Measurements from ENCODE around the gene ADA.
A peak's percentile ranks its signal among the peaks of the same experiment; 100 is the strongest.

The ADA gene

DNA sequence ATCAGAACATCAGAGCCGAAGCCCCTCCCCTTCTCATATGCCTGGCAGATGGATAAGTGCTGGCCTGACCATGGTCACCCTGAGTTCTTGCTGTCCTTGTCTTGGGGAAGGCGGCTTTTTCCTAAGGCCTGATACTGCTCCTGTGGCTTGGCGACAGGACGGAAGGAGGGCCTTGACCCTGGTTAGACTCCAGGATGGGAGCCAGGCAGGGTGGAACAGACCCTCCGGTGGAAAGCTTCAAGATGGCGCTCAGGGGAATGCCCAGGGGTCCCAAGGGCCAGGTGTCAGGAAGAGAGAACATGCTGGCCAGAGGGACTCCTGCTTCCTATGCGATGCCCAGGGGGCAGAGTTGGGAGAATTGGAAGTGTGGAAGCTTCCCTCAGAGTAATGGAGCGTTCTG is 29.6 kb downstream of the ADA start:
- DNase-seq, result no peak

DNA sequence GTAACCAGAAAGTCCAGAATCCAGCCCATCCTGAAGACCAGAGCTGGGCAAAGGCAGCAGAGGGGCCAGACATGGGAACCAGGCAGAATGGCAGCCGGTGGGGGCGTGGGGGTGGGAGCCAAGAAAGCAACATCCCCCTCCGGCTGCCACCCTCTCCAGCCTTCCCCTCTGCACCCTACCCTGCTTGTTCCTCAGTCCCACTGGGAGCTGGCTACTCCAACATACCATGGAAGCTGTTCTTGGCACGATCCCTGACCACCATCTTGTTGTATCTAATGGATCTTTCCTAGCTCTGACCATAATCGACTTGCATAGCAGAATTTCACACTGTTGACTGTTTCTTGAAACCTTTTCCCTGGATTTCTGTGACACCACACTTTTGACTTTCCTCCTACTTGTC is 30.2 kb downstream of the ADA start:
- no peak for DNase-seq

DNA sequence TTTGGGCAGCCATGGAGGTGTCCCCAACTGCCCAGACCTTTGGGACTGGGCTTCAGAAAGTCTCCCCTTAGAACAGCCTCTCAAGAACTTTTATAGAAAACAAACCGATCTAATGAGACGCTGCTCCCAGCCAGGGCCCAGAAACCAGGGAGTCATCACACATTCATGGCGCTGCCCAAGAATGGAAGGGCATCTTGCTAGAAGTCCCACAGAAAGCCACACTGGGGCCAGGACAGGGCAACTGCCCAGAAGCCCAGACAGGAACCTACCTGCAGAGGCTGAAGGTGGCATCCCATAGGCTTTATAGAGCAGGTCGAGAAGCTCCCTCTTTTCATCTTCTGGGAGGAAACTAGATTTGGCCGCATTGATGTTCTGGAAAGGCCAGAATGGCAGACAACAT is 31.5 kb downstream of the ADA start:
- no peak for DNase-seq

DNA sequence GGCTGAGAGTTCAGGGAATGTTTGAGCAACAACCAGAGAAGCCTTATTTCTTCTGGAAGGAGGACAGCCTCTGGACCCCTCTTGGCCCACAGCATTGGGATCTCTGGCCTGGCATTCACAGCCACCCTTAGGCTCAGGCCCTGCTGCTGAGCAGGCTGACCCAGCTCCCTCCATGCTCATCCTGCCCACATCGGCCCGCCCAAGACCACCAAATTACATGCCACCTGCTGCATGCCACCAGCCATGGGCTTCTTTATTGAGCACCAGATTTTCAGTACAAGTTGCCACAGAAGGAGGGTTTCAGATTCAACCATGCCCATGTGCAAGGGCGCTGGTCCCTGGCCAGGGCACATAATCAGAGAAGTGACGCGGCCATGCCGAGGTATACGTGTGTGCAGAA is 32.2 kb downstream of the ADA start:
- DNase-seq, result no peak

DNA sequence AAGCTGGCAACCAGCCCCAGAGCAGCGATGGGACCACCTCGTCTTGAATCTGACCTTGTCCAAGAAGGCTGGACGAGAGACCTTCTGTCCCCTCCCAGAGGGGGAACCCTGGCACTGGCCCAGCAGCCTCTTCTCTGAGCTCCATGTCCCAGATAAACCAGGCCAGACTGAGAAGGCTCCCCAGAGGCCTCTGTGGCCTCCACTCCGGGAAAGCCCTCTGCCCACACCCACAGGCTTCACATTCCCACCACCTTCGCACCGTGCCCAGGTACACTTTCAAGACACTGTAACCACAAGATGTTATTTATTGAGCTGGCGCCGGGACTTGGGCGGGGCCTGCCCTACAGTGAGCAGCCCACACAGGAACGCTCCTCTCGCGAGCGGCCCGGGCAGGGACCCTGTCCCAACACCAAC is 33.2 kb downstream of the ADA start:
- no peak for DNase-seq

DNA sequence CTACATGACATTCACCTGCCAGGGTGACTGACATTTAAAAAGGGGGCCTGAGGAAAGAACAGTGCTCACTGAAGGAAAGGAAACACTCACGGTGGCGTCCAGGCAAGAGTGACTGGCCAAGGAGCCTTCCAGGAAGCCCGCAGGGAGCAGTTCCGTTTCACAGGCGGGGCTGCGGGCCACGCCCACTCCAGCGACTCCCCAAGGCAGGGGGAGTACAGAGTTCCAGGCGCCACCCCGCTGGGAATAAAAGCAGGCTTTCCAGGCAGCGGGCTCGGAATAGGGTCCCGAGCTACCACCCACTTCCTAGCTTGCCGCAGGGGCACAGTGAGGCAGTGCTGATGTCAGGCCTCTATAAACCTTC is 34.9 kb downstream of the ADA start:
- DNase-seq, result no peak

DNA sequence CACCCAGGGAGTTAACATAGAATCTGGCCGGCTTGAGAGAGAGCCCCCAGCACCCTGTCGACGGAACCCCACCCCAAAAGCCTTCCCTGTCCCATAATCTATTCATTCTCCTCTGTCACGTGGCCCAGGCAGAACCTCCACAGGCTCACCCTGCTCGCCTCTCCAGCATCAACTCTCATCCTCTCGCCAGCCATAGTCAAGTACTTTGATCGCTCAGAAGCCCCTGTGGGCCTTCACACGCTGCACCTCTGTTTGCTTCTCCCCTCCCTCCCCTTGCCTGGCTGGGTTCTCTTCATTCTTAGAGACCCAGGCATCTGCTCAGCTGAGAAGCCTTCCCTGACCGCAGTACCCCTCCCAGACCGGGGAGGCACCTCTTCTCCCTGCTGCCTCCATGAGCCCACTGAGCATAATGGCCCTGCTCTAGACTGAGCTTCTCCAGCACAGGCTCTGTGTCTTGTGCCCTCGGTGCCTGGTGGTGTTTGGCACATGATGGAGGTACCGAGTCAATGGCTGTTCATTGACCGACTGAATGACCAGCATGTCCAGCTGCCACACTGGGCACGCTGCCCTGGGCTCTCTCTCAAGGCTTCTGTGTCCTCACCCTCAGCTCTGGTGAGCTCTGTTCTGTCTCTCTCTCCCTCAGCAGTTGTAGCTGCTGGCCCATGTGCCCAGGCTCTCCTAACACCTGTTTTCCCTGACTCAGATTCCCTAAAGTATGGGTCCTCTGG is 35.5 kb downstream of the ADA start:
- no peak for DNase-seq

DNA sequence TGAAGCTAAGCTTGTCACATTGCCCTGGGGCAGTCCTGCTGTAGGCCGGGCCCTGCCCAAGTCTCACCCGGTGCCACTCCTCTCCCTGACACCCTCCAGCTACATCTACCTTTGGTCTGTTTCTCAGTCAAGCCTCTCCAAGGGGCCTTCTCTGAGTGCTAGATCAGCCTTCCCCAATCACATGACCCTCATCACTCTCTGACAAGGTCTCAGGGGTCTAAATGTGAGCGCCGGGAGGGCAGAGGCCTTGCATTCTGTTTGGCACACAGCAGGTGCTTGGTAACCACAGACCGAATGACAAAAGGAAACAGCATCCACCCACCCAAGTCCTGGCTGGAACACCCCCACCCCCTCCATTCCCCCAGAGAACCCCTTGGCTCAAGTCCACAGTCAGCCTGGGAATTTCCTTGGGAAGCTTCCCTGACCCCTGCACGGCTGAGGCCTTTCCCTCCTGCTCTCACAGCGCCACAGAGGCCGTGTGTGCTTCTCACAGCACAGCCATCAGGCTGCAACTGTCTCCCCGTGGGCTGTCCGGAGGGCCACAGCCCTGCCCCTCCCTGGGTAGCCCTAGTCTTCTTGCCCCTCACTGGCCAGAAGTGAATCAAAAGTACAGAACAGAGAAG is 36.2 kb downstream of the ADA start:
- no peak for DNase-seq

DNA sequence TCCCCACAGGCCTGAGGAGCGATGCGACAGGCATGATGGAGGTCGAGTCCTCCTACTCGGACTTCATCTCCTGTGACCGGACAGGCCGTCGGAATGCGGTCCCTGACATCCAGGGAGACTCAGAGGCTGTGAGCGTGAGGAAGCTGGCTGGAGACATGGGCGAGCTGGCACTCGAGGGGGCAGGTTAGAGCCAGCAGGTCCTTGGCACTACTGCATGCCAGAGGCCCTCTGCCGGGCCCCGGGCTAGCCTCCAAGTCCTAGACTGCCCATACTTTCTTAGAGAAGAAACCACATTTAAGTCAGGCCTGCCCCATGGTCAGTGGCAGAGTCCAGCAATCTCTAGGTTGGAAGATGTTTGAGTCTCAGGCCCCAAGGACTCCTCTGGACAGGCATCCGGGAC is 37.0 kb downstream of the ADA start:
- no peak for DNase-seq

DNA sequence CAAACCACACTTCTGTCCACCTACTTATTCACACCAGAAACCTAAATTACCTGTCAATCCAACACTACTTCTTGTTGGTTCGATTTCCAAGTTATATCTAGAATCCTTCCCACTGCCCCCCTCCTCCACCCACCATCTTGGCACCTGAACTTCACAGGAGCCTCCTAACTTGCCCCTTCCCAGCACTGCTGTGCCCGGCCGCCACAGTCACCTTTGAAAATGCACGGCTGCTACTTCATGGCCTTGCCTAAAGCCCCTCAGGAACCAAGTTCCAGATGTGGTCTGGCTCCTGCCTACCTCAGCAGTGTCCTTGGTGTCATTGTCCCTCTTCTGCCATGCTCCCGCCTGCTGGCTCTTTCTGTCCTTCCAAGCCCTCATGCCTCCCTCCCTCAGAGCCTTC is 37.9 kb downstream of the ADA start:
- no peak for DNase-seq

DNA sequence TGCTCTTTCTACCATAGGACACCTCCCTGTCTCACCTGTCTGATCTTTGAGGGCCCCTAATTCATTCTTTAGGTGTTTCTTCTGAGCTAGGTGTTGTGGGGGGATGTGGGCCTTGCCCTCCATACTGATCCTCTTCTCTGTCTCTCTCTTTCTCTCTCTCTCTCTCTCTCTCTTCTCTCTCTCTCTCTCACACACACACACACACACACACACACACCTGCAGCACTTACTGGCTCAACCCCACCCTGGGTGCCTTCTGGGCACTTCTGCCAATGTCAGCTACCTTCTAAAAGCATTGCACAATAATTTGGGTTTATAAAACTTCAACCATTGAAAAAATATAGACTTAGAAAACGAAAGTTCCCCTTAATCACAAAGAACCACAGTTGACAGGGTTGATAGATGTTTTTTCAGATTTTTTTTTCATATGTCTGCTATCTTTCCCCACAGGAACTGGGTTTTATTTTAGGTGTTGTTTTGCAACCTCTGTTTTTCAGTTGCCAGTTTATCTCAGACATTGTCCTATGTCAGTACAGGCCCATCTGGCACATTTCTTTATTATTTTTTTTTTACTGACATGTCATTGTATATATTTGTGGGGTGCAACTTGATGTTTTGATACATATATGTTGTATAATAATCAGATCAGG is 41.1 kb downstream of the ADA start:
- no peak for DNase-seq

DNA sequence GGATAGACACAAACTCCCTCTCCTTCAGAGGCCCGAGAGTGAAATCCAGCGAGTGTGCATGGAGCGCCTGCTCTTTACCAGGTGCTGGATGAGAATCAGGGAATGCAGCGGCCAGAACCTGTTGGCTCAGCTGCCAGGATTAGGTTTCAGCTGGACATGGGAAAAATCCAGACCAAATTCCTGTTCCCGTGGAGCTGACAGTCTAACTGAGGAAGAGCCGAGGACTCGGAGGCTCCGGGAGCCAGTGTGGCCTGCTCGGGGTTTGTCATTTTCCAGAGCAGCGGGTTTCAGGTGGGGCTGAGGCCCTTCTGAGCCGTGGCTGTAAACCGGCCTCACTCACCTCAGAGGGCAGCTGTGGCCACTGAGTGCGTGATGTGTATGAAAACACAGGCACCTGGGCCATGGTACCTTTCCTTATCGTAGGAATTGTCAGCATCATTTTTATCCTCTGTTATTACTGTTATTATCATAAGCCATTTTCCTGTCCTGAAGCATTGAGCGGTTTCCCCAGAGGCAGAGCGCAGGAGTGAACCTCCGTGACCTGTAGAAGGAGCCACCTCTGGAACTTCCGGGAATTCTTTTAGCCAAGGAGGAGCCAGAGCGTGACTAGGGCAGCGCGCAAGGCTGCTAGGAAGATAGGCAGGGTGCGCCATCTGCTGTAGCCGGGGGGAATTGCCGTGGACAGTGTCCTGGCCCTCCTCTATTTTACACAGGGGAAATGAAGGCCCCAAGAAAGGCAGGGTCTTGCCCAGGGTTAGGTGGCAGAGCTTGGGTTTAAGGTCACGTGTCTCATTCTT is 41.8 kb downstream of the ADA start:
- peak; percentile 61 for DNase-seq

DNA sequence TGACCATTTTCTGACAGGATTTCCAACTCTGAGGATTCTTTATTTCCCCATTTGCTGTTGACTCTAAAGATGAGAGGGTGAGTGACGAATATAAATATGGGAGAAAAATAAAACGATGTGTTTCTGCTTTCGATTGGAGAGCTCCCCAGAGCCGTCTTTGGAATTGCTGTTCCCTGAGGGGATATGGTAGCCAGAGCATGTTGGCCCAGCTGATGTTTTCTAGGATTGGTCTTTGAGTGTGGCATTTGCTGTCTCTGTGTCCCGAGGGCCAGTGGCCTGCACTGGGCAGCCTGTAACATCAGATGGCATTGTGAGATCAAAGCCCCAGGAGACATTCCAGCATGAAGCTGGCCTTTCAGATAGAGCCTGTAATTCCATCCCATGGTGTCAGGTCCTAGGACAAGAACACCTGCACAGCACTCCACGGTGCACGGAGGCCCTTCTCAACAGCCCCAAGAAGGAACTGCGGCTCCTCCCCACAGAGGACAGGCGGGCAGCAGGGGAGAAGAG is 42.4 kb downstream of the ADA start:
- DNase-seq, result no peak

DNA sequence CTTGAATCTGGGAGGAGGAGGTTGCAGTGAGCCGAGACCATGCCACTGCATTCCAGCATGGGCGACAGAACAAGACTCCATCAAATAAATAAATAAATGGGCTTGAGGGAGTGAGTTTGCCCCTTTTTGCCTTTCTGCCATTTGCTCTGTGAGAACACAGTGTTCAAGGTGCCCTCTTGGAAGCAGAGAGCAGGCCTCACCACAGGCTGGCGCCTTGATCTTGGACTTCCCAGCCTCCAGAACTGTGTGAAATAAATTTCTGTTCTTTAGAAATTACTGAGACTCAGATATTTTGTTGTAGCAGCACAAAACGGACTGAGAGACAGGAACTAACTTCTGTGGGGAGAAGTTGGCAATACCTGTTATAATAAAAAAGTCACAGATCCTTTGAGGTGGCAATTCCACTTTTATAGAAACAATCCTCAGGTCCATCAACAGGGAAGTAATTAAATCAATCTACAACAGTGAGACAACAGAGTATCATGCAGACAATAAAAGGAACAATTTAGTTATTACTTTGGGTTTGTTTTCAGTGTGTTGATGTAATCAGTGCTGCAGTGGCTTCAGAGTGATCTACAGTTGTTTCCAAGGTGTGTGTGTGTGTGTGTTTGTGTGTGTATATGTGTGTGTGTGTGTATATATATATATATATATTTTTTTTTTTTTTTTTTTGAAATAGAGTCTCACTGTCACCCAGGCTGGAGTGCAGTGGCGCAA is 44.6 kb downstream of the ADA start:
- DNase-seq, result no peak

DNA sequence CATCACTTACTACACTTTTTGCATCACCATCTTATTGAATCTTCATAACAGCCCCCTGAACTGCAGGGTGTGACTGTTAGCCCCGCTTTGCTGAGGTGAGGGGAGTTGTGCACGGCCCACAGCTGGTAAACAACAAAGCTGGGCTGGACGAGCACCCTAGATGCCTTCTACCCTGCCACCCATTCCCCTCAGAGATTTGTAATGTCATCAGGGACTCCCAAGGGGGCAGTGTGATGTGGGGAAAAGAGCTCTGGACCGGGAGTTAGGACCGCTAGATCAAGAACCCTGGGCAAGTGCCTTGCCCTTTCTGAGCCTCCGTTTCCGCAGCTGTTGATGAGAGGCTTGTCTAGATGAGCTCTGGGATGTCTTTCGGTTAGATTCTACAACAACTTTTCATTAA is 48.2 kb downstream of the ADA start:
- DNase-seq, result no peak

DNA sequence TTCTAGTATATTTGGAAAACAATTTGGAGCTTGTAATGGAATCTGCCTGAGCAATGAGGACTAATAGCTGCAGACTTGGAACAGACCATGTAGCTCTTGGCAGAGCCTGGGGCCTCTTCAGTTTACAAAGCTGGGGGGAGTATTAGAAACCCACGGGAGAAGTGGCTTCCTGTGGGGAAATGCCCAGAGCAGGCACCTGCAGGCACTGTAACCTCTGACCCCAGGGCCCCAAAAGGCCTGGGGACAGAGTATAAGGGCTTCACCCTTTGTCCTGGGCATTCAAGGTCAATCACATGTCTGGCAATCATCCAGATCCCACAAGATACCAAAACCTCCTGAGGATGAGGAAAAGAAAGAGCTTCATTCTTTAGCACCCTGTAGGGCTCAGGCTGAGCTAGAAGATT is 49.7 kb downstream of the ADA start:
- DNase-seq, result no peak

DNA sequence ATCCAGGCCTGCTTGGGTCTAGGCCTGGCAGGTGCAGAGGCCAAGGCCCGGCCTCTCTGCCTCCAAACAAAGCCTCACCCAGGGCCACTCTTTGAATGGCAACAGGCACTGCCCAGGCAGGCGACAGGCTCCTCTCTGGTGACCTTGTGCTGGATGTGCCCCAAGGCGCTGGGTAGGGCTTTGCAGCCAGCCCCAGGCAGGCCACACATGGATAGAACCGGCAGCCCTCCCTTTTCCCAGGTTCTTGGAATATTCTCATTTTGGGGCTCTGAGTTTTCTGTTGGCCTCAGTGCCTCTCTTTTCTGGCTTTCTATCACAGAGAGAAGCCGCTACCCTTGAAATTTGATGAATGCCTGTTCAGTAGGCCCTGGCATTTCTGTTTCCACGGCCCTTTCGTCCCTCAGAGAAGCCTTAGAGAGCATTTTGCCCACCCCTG is 50.2 kb downstream of the ADA start:
- DNase-seq, result no peak

DNA sequence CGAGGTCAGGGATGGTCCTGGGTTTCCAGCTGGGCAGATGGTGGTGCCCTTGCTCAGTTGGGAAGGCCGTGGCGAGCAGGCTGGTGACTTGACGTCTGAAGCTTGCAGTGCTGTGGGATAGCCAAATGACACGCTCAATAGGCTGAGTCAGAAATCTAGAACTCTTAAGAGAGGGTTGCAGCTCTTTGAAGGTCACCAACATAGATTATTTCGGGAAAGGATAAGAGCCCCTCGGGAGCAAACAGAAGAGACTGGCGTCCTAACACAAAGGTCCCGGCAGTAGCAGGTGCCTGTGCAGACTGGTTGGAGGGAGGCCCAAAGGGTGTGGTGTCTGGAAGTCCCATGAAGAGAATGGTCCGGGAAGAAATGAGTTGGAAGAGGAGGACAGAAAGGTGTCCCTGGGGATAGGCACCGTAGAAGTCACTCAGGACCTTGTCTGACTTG is 50.7 kb downstream of the ADA start:
- DNase-seq, result no peak

DNA sequence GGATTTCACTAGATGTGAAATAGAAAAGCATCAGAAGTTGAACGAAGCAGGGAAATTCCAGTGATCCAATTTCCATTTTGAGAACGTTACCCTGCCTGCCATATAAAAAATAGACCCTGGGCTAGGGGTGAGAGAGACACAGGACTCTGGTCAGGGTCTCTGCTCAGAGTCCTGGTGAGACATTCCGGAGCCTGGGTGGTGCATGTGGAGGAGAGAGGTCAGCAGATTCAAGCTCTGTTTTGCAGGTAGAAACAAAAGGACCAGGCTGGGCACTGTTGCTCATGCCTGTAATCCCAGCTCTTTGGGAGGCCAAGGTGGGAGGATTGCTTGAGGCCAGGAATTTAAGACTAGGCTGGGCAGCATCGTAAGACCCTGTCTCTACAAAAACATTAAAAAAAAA is 51.2 kb downstream of the ADA start:
- no peak for DNase-seq

DNA sequence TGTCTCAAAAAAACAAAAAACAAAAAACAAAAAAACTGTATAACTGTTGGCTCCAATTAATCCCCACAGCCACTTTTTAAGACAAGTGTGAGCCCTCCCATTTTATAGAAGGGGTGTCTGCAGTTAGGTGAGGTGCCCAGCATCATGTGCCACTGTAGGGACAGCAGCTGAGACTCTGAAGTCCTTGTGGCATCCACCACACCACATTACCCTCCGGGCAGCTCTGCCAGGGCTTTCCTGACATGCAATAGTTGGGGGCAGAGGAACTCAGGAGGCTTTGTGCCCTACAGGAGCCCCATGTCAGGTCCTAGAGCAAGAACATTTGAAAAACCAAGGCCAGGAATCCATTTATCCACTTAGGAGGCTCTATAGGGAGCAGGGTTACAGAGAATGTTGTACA is 51.8 kb downstream of the ADA start:
- no peak for DNase-seq

DNA sequence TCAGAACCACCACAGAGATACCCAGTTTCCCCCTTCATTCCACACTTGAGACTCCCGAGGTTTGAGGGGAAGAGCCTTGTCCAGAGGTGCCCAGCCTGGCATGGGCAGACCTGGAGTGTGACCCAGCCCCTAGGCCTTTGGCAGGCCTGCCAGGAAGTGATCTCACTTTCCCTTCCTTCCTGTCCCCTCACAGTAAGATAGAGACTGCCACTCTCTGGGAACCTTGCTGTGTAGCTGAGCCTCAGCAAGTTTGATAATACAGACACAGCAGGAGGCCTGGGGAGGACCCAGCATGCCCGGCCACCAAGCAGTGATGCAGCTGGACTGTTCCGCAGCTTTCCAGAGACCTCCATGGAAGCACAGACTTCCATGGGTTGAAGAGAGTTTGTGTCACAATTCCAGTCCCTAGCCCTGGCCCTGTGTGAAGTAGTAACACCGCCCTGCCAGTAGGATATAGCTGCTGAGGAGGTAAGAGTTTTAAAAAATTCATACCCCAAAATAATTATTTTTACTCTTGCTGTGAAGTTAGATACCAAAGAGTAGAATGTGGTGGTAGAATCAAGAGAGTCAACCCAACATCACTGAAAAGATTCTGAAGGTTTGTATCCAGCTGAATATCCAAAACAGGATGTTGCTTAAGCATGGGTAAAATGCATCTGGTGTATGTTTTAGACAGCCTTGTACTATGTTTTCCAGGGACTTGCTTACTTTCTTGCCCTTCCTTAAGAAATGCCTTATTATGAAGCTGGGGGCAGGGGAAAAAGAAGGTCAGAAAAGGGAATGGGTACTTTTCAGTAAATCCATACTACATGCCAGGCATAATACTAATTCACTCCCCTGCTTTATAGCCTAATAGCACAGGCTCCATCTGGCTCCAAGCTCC is 52.8 kb downstream of the ADA start:
- DNase-seq, result no peak

DNA sequence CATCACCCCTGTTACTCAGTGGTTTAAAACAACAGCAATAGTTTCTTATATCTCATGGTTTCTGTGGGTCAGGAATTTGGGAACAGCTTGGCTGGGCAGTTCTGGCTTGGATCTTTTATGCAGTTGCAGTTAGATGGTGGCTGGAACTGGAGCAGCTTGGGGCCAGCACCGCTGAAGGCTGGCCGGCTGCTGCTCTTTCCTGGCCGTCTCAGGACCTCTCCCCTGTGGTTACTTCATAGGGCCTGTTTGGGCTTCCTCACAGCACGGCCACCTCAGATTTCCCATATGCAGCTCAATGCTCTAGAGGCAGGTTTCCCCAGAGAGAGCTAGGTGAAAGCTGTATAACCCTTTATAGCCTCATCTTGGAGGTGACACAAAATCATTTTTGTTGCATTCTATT is 53.6 kb downstream of the ADA start:
- no peak for DNase-seq

Data from NCI-H1436 (cell line).